ENCODE measurements around the gene ABI3BP.

ABI3BP gene

GRCh38 chr3:100761211-100761942, 231.8 kb downstream of the ABI3BP start:
- no peak for DNase-seq

- no peak for DNase-seq
These were observed 232.8 kb downstream of the ABI3BP start for GRCh38 chr3:100760377-100760776.

- DNase-seq, result no peak
These were observed 233.3 kb downstream of the ABI3BP start for GRCh38 chr3:100759950-100760349.

- no peak for DNase-seq
These were observed 234.1 kb downstream of the ABI3BP start for GRCh38 chr3:100759159-100759558.

GRCh38 chr3:100756441-100756840, 236.8 kb downstream of the ABI3BP start:
- DNase-seq, result peak; percentile 34

GRCh38 chr3:100754563-100755334, 238.5 kb downstream of the ABI3BP start:
- peak; percentile 25 for DNase-seq

- no peak for DNase-seq
These were observed 239.4 kb downstream of the ABI3BP start for GRCh38 chr3:100753846-100754245.

GRCh38 chr3:100748967-100749366, 244.3 kb downstream of the ABI3BP start:
- no peak for DNase-seq

- DNase-seq, result no peak
These were observed 245.0 kb downstream of the ABI3BP start for GRCh38 chr3:100748220-100748619.

- no peak for DNase-seq
These were observed 247.1 kb downstream of the ABI3BP start for GRCh38 chr3:100746092-100746491.

- DNase-seq, result no peak
These were observed 247.6 kb downstream of the ABI3BP start for GRCh38 chr3:100745617-100746016.

- DNase-seq, result no peak
These were observed 248.6 kb downstream of the ABI3BP start for GRCh38 chr3:100744671-100745070.

GRCh38 chr3:100743535-100743934, 249.7 kb downstream of the ABI3BP start:
- no peak for DNase-seq

- DNase-seq, result no peak
These were observed 253.0 kb downstream of the ABI3BP start for GRCh38 chr3:100740207-100740606.

GRCh38 chr3:100737334-100737733, 255.9 kb downstream of the ABI3BP start:
- peak; percentile 41 for DNase-seq

GRCh38 chr3:100732435-100732834, 260.8 kb downstream of the ABI3BP start:
- DNase-seq, result no peak

- no peak for DNase-seq
These were observed 262.7 kb downstream of the ABI3BP start for GRCh38 chr3:100730524-100730923.

GRCh38 chr3:100726706-100727105, 266.5 kb downstream of the ABI3BP start:
- no peak for DNase-seq

- no peak for DNase-seq
These were observed 267.2 kb downstream of the ABI3BP start for GRCh38 chr3:100725935-100726513.

GRCh38 chr3:100720426-100720825, 272.8 kb downstream of the ABI3BP start:
- DNase-seq, result no peak

GRCh38 chr3:100719136-100719535, 274.1 kb downstream of the ABI3BP start:
- no peak for DNase-seq

GRCh38 chr3:100717637-100718487, 275.4 kb downstream of the ABI3BP start:
- DNase-seq, result no peak

GRCh38 chr3:100717063-100717462, 276.2 kb downstream of the ABI3BP start:
- no peak for DNase-seq
